ENCODE data around the gene SALL4. TPM values are rescaled to one million over a fixed set of nuclear protein-coding genes. Genes with fewer than 3 reads are reported as not detected.

The SALL4 gene
- total and polyA plus RNA-seq, 2 of the 8 experiments (the other 6 are each of a cell fraction or from before 2014, with no cell fraction given): 108 to 235 TPM

DNA sequence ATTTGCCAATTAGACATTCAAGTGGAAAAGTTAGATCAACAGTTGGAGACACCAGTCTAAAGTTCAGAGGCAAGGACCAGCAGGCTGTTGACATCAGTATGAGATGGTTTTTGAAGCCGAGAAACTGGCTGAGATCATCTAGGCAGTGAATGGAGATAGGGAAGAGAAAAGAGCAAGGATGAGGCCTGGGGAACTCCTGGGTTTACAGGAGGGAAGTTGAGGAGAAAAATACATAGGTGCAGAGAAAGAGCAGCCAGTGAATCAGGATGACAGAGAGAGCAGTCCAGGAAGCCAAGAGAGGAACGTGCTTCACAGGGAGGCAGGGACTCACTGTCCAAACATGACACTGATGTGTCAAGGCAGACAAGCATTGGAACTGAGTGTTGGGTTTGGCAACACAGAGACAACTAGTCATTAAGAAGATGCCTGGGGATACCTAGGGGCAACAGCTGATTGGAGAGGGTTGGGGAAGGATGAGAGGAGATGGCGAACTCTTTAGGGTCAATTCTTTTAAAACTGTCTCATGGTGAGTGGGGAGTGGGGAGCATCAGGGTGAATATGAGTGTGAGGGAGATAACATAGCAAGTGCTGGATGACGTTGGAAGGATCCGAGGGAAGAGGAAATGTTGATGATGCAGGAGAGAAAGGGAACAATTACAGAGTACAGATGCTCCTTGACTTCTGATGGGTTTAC, 13.2 kb upstream of the SALL4 start:
- Histone ChIP-seq H3K4me2 (ENCODE audit: insufficient read depth in 1 of 2, low read depth in 2 of 2, low read length in 2 of 2) (no peak overlapping the region), H3K4me3 (ENCODE audit: extremely low read depth in 1 of 4, insufficient read depth in 2 of 4, low read depth in 3 of 4, low read length in 4 of 4) (no peak overlapping the region), H3K27ac (ENCODE audit: low read depth, low read length) (no peak overlapping the region), H2BK5ac (ENCODE audit: low read depth, low read length) (no peak overlapping the region), H4K91ac (replicated peaks; ENCODE audit: insufficient read length, low read length) (no peak overlapping the region), H2AK5ac (ENCODE audit: low read depth, low read length) (no peak overlapping the region), H3K79me2 (ENCODE audit: control insufficient read depth in 1 of 2, insufficient read depth in 2 of 2, low read length in 2 of 2) (no peaks in the 10 kb centered on the region), H3K27me3 (replicated peaks in 1 of 4; ENCODE audit: control insufficient read depth in 3 of 4, extremely low read depth in 1 of 4, insufficient read depth in 3 of 4, low read length in 3 of 4) (no peaks in the 10 kb centered on the region), H3K4me1 (replicated peaks in 1 of 4; ENCODE audit: control insufficient read depth in 3 of 4, insufficient read depth in 4 of 4, low read length in 3 of 4) (peaks cover 0 to 6% (median 5%) of the 10 kb centered on the region in 4 experiments; a peak in 5 of 7 replicates), H4K5ac (ENCODE audit: insufficient read length, low read depth, low read length) (no peak overlapping the region), H3K23me2 (ENCODE audit: low read depth, low read length) (no peaks in the 10 kb centered on the region), H2AFZ (ENCODE audit: low read length) (no peak overlapping the region), H3K36me3 (ENCODE audit: control insufficient read depth in 2 of 4, insufficient read depth in 4 of 4, low read length in 3 of 4) (no peaks in the 10 kb centered on the region), H3K4ac (replicated peaks; ENCODE audit: insufficient read length, low read depth, low read length) (no peak overlapping the region), H2BK15ac (ENCODE audit: low read length) (peak overlapping the region; percentile 6; the same call in 1 of the 2 replicates), H3K23ac (ENCODE audit: insufficient read length) (no peak overlapping the region), H3K14ac (ENCODE audit: insufficient read length) (no peak overlapping the region), H3K9me3 (ENCODE audit: insufficient read depth in 2 of 2, low read depth in 1 of 2, low read length in 1 of 2) (no peaks in the 10 kb centered on the region), H2BK20ac (ENCODE audit: low read length) (no peak overlapping the region; the same call in 1 of the 2 replicates), H4K8ac (ENCODE audit: extremely low read depth, insufficient read depth, low read length) (no peak overlapping the region), H3K79me1 (ENCODE audit: low read depth, low read length) (no peaks in the 10 kb centered on the region), H3K18ac (ENCODE audit: extremely low read depth, low read length) (no peak overlapping the region), H2BK120ac (replicated peaks; ENCODE audit: low read depth, low read length) (no peak overlapping the region), H3K9ac (replicated peaks in 1 of 4; ENCODE audit: extremely low read depth in 1 of 4, low read depth in 3 of 4, low read length in 3 of 4) (no peak overlapping the region), H3K56ac (replicated peaks; ENCODE audit: insufficient read length, low read depth, low read length) (no peak overlapping the region), H2BK12ac (ENCODE audit: low read depth, low read length) (peak overlapping the region; percentile 45; the same call in 1 of the 2 replicates), H4K20me1 (replicated peaks in 1 of 2; ENCODE audit: control insufficient read depth in 1 of 2, insufficient read depth in 2 of 2, low read length in 2 of 2) (no peaks in the 10 kb centered on the region)
- no peak for FAIRE-seq
- ChIA-PET POLR2A (ENCODE audit: partially characterized antibody) (no interaction called here), CTCF (ENCODE audit: partially characterized antibody) (no interaction called here)
- TF ChIP-seq RXRA (IDR thresholded peaks at IDR 0.05; ENCODE audit: insufficient read depth, low read depth, low read length) (no peak), SIN3A (conservative IDR thresholded peaks at IDR 0.05 in 1 of 2, IDR thresholded peaks at IDR 0.05 in 1 of 2; ENCODE audit: low read depth in 1 of 2, low read length in 2 of 2) (no peak)
- WGBS, 2 experiments (ENCODE audit: extremely low coverage in 1 of 2, insufficient coverage in 1 of 2, insufficient read length in 1 of 2, insufficient replicate concordance in 2 of 2, low coverage in 1 of 2, low lambda C conversion rate in 2 of 2, missing lambda C conversion rate in 1 of 2): 79% methylated on average over 5 of the region's 5 CpGs; no CpG with 5 or more reads in 1 of the 2 experiments
- no peak for DNase-seq (ENCODE audit: low read depth in 1 of 2, low spot score in 2 of 2)
